ENCODE measurements around the gene NT5E.
"Not testable (repeated sequence)": the region's sequence is repeated elsewhere in the genome, so short reads cannot be mapped to it uniquely, and the experiment has no call there.

Gene NT5E

GRCh38 chr6:85516168-85516567 is 66.3 kb downstream of the NT5E start:
- H2BK120ac ChIP-seq (ENCODE audit: insufficient read depth, low read length, poor library complexity), result no peak overlapping the region
- no peak overlapping the region for H4K91ac ChIP-seq (ENCODE audit: low read depth, low read length)
- H2BK5ac ChIP-seq (ENCODE audit: low read depth, low read length, poor library complexity), result no peak overlapping the region
- no peaks in the 10 kb centered on the region for H3K79me2 ChIP-seq (ENCODE audit: control insufficient read depth, insufficient read depth, low read length, poor library complexity)
- H3K4me1 ChIP-seq (ENCODE audit: control insufficient read depth in 1 of 2, insufficient read depth in 2 of 2, low read length in 2 of 2), result no peaks in the 10 kb centered on the region
- H3K4ac ChIP-seq (ENCODE audit: low read depth, low read length), result no peak overlapping the region
- no peak overlapping the region for H3K9ac ChIP-seq (ENCODE audit: low read length)
- no peak overlapping the region for H3K4me2 ChIP-seq (ENCODE audit: low read length)
- no peaks in the 10 kb centered on the region for H3K27me3 ChIP-seq (ENCODE audit: insufficient read depth, low read length)
- H2AFZ ChIP-seq (ENCODE audit: insufficient read depth, low read length, poor library complexity), result no peak overlapping the region
- H4K12ac ChIP-seq (ENCODE audit: low read depth, low read length), result no peak overlapping the region
- DNase-seq, result peak in 1 of 2 donors; percentile 34
- H3K9me3 ChIP-seq (ENCODE audit: insufficient read depth, low read depth, low read length), result no peaks in the 10 kb centered on the region
- no peak overlapping the region for H3K14ac ChIP-seq (ENCODE audit: low read length)
- no peak overlapping the region for H2BK12ac ChIP-seq (ENCODE audit: low read length)
- peaks cover 10 to 13% of the 10 kb centered on the region in 2 experiments for H3K36me3 ChIP-seq (ENCODE audit: control insufficient read depth in 1 of 2, insufficient read depth in 2 of 2, low read length in 2 of 2)
- H3K18ac ChIP-seq (ENCODE audit: low read length), result no peak overlapping the region
- no peak overlapping the region for H3K4me3 ChIP-seq (ENCODE audit: low read depth, low read length)
- H3K27ac ChIP-seq (ENCODE audit: low read depth, low read length), result no peak overlapping the region
- H3K23ac ChIP-seq (ENCODE audit: low read length), result no peak overlapping the region
- H3K79me1 ChIP-seq (ENCODE audit: low read length), result no peaks in the 10 kb centered on the region
- no peak overlapping the region for H2AK5ac ChIP-seq (ENCODE audit: low read length)
- no peak overlapping the region for H4K8ac ChIP-seq (ENCODE audit: low read depth, low read length)

- not testable (repeated sequence) for H3K4ac ChIP-seq (ENCODE audit: low read depth, low read length); H3K9ac ChIP-seq (ENCODE audit: low read length); H3K9me3 ChIP-seq (ENCODE audit: insufficient read depth, low read depth, low read length); H2AK5ac ChIP-seq (ENCODE audit: low read length); H3K4me1 ChIP-seq (ENCODE audit: control insufficient read depth in 1 of 2, insufficient read depth in 2 of 2, low read length in 2 of 2); H4K91ac ChIP-seq (ENCODE audit: low read depth, low read length); H4K8ac ChIP-seq (ENCODE audit: low read depth, low read length); H3K14ac ChIP-seq (ENCODE audit: low read length); H3K27me3 ChIP-seq (ENCODE audit: insufficient read depth, low read length); H3K4me2 ChIP-seq (ENCODE audit: low read length); H3K79me2 ChIP-seq (ENCODE audit: control insufficient read depth, insufficient read depth, low read length, poor library complexity); H3K18ac ChIP-seq (ENCODE audit: low read length); H3K23ac ChIP-seq (ENCODE audit: low read length); H4K12ac ChIP-seq (ENCODE audit: low read depth, low read length); H3K27ac ChIP-seq (ENCODE audit: low read depth, low read length); H2AFZ ChIP-seq (ENCODE audit: insufficient read depth, low read length, poor library complexity); H3K79me1 ChIP-seq (ENCODE audit: low read length); H2BK5ac ChIP-seq (ENCODE audit: low read depth, low read length, poor library complexity); H2BK12ac ChIP-seq (ENCODE audit: low read length); H2BK120ac ChIP-seq (ENCODE audit: insufficient read depth, low read length, poor library complexity); H3K4me3 ChIP-seq (ENCODE audit: low read depth, low read length)
- WGBS (ENCODE audit: extremely low coverage, insufficient coverage, insufficient read length), result no CpG with 5 or more reads among the region's 2 CpGs
- H3K36me3 ChIP-seq (ENCODE audit: control insufficient read depth in 1 of 2, insufficient read depth in 2 of 2, low read length in 2 of 2), result peaks cover 3 to 11% of the 10 kb centered on the region in 2 experiments
- peak in 1 of 2 donors; percentile 55 for DNase-seq
These were observed 74.4 kb downstream of the NT5E start for GRCh38 chr6:85524281-85524680.

GRCh38 chr6:85537055-85537494 is 87.2 kb downstream of the NT5E start:
- Histone ChIP-seq H3K4ac (ENCODE audit: low read depth, low read length) (no peak overlapping the region), H3K4me1 (ENCODE audit: control insufficient read depth in 1 of 2, insufficient read depth in 2 of 2, low read length in 2 of 2) (no peaks in the 10 kb centered on the region), H3K23ac (ENCODE audit: low read length) (no peak overlapping the region), H3K79me1 (ENCODE audit: low read length) (no peaks in the 10 kb centered on the region), H3K79me2 (ENCODE audit: control insufficient read depth, insufficient read depth, low read length, poor library complexity) (no peaks in the 10 kb centered on the region), H3K4me2 (ENCODE audit: low read length) (no peak overlapping the region), H2BK5ac (ENCODE audit: low read depth, low read length, poor library complexity) (no peak overlapping the region), H3K14ac (ENCODE audit: low read length) (no peak overlapping the region), H3K4me3 (ENCODE audit: low read depth, low read length) (no peak overlapping the region), H3K9me3 (ENCODE audit: insufficient read depth, low read depth, low read length) (no peaks in the 10 kb centered on the region), H4K12ac (ENCODE audit: low read depth, low read length) (no peak overlapping the region), H3K18ac (ENCODE audit: low read length) (no peak overlapping the region), H3K36me3 (ENCODE audit: control insufficient read depth in 1 of 2, insufficient read depth in 2 of 2, low read length in 2 of 2) (peaks cover 7 to 12% of the 10 kb centered on the region in 2 experiments), H3K27ac (ENCODE audit: low read depth, low read length) (no peak overlapping the region), H2BK120ac (ENCODE audit: insufficient read depth, low read length, poor library complexity) (no peak overlapping the region), H3K27me3 (ENCODE audit: insufficient read depth, low read length) (no peaks in the 10 kb centered on the region), H2BK12ac (ENCODE audit: low read length) (no peak overlapping the region), H2AK5ac (ENCODE audit: low read length) (no peak overlapping the region), H3K9ac (ENCODE audit: low read length) (no peak overlapping the region), H4K8ac (ENCODE audit: low read depth, low read length) (no peak overlapping the region), H2AFZ (ENCODE audit: insufficient read depth, low read length, poor library complexity) (no peak overlapping the region), H4K91ac (ENCODE audit: low read depth, low read length) (no peak overlapping the region)
- DNase-seq, result peak in 1 of 2 donors; percentile 53
- WGBS (ENCODE audit: extremely low coverage, insufficient coverage, insufficient read length), result no CpG with 5 or more reads among the region's 2 CpGs

GRCh38 chr6:85544776-85545175 is 94.9 kb downstream of the NT5E start:
- no peak overlapping the region for H3K9ac ChIP-seq (ENCODE audit: low read length)
- H2AK5ac ChIP-seq (ENCODE audit: low read length), result no peak overlapping the region
- no peak overlapping the region for H3K14ac ChIP-seq (ENCODE audit: low read length)
- H3K79me1 ChIP-seq (ENCODE audit: low read length), result no peaks in the 10 kb centered on the region
- peaks cover 7 to 9% of the 10 kb centered on the region in 2 experiments for H3K36me3 ChIP-seq (ENCODE audit: control insufficient read depth in 1 of 2, insufficient read depth in 2 of 2, low read length in 2 of 2)
- H3K23ac ChIP-seq (ENCODE audit: low read length), result no peak overlapping the region
- DNase-seq, result peak in 1 of 2 donors; percentile 30
- H3K4ac ChIP-seq (ENCODE audit: low read depth, low read length), result no peak overlapping the region
- no peak overlapping the region for H4K8ac ChIP-seq (ENCODE audit: low read depth, low read length)
- no peaks in the 10 kb centered on the region for H3K27me3 ChIP-seq (ENCODE audit: insufficient read depth, low read length)
- no peaks in the 10 kb centered on the region for H3K9me3 ChIP-seq (ENCODE audit: insufficient read depth, low read depth, low read length)
- no peak overlapping the region for H3K4me2 ChIP-seq (ENCODE audit: low read length)
- H3K4me3 ChIP-seq (ENCODE audit: low read depth, low read length), result no peak overlapping the region
- no CpG with 5 or more reads among the region's 1 CpG for WGBS (ENCODE audit: extremely low coverage, insufficient coverage, insufficient read length)
- H2AFZ ChIP-seq (ENCODE audit: insufficient read depth, low read length, poor library complexity), result no peak overlapping the region
- H2BK5ac ChIP-seq (ENCODE audit: low read depth, low read length, poor library complexity), result no peak overlapping the region
- no peaks in the 10 kb centered on the region for H3K79me2 ChIP-seq (ENCODE audit: control insufficient read depth, insufficient read depth, low read length, poor library complexity)
- no peak overlapping the region for H3K18ac ChIP-seq (ENCODE audit: low read length)
- H4K12ac ChIP-seq (ENCODE audit: low read depth, low read length), result no peak overlapping the region
- H2BK12ac ChIP-seq (ENCODE audit: low read length), result no peak overlapping the region
- H3K27ac ChIP-seq (ENCODE audit: low read depth, low read length), result no peak overlapping the region
- no peak overlapping the region for H4K91ac ChIP-seq (ENCODE audit: low read depth, low read length)
- H2BK120ac ChIP-seq (ENCODE audit: insufficient read depth, low read length, poor library complexity), result no peak overlapping the region
- H3K4me1 ChIP-seq (ENCODE audit: control insufficient read depth in 1 of 2, insufficient read depth in 2 of 2, low read length in 2 of 2), result no peaks in the 10 kb centered on the region
